ENCODE data around the gene PARD3B.

DNA sequence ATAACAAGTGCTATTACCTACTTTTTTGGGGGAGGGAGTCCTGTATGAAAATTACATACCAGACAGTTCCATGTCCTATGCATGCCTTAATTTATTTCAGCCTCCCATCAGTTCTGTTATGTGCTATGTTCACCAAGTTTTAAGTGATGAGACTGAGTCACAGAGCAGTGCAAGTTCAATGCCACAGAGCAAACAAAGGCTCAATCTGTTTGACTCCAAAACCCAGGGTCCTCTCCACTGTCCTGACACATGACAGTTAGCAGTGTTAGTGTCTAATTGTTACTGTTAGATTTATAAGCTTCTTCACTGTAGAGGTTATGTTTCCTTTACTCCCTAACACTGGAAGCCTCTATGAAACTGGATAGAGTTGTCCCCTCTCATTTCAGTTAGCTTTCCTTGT, 498.0 kb downstream of the PARD3B start:
- TF ChIP-seq, protein P1, sequence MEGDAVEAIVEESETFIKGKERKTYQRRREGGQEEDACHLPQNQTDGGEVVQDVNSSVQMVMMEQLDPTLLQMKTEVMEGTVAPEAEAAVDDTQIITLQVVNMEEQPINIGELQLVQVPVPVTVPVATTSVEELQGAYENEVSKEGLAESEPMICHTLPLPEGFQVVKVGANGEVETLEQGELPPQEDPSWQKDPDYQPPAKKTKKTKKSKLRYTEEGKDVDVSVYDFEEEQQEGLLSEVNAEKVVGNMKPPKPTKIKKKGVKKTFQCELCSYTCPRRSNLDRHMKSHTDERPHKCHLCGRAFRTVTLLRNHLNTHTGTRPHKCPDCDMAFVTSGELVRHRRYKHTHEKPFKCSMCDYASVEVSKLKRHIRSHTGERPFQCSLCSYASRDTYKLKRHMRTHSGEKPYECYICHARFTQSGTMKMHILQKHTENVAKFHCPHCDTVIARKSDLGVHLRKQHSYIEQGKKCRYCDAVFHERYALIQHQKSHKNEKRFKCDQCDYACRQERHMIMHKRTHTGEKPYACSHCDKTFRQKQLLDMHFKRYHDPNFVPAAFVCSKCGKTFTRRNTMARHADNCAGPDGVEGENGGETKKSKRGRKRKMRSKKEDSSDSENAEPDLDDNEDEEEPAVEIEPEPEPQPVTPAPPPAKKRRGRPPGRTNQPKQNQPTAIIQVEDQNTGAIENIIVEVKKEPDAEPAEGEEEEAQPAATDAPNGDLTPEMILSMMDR (conservative IDR thresholded peaks at IDR 0.05 in 1 of 2, IDR thresholded peaks at IDR 0.05 in 1 of 2; ENCODE audit: low read depth in 1 of 2, low read length in 2 of 2): no peak
- no peak for TF ChIP-seq EZH2 (IDR thresholded peaks at IDR 0.05; ENCODE audit: low read length, missing control alignments)

Measured in fibroblast of lung (primary cell).